Heart right ventricle (tissue), 16 donors: ENCODE data around the gene STK11IP. TPM values are rescaled to one million over a fixed set of nuclear protein-coding genes. Genes with fewer than 3 reads are reported as not detected.
A peak's percentile ranks its signal among the peaks of the same experiment; 100 is the strongest.

Experiments
- ATAC-seq, 8 donors: fragments of 200-7000 bp; cut with Tn5 transposase; one replicate each; pipeline ENCODE4 v1.9.1; 2020; ENCODE audit warnings: mild to moderate bottlenecking in 8 of 8, moderate library complexity in 8 of 8, moderate number of reproducible peaks in 1 of 8
- DNase-seq, 2 donors: peaks; one replicate each; pipeline ENCODE4 v3.0.0-alpha.2; 2020
- H3K27ac ChIP-seq, 10 donors: fragments of 200-600 bp; sonication (generic) in 2 of 10; one replicate each; pipeline versions ENCODE4 v1.5.0 to v1.8.0; 2020 to 2022; ENCODE audit warnings: mild to moderate bottlenecking in 3 of 10
- H3K27me3 ChIP-seq, 7 donors: fragments of 200-600 bp; one replicate each; pipeline ENCODE4 v1.8.0; 2021 to 2022; ENCODE audit warnings: mild to moderate bottlenecking in 2 of 7
- H3K36me3 ChIP-seq, 9 donors: fragments of 200-600 bp; sonication (generic) in 1 of 9; one replicate each; pipeline versions ENCODE4 v1.5.0 to v1.8.0; 2020 to 2022; ENCODE audit warnings: mild to moderate bottlenecking in 2 of 9
- H3K4me1 ChIP-seq, 9 donors: fragments of 200-600 bp; sonication (generic) in 1 of 9; one replicate each; pipeline versions ENCODE4 v1.5.0 to v1.8.0; 2020 to 2022; ENCODE audit warnings: mild to moderate bottlenecking in 4 of 9
- H3K4me3 ChIP-seq, 10 donors: fragments of 200-600 bp; sonication (generic) in 2 of 10; one replicate each; pipeline versions ENCODE4 v1.5.0 to v1.8.0; 2020 to 2022; ENCODE audit warnings: mild to moderate bottlenecking in 7 of 10, moderate library complexity in 2 of 10
- H3K9me3 ChIP-seq, 11 donors: fragments of 200-600 bp in 10 of 11; sonication (generic) in 2 of 11; one replicate each; pipeline versions ENCODE4 v1.5.0 to v1.8.0; 2013 to 2022; ENCODE audit warnings: mild to moderate bottlenecking in 2 of 11, control low read depth in 1 of 11, moderate library complexity in 1 of 11
- WGBS, 2 donors: extraction: QIAGEN DNeasy Blood & Tissue Kit; methylation state at CpG; one replicate each; pipeline ENCODE4 v1.1.7; 2013; ENCODE audit warnings: inconsistent platforms in 1 of 2; 5-methylcytosine and 5-hydroxymethylcytosine counted together
- intact Hi-C, 10 donors: fragments of 100-400 bp; cut with DNase I; formaldehyde crosslinking; loops; one replicate each; pipeline versions ENCODE4 v1.11.1 to v1.14.2; 2022
- polyA plus RNA-seq, 2 donors: library from polyadenylated mRNA; stranded (reverse); fragments of 200-250 nt; gene quantifications; one replicate each; pipeline ENCODE4 v1.2.3, GENCODE V29; 2013
- total RNA-seq, 10 donors: library from RNA; stranded (reverse); fragmentation: NEBNext Ultra II Directional in 3 of 10; extraction: Animal tissue kit (Norgen Biotek cat#: 25700) in 3 of 10; gene quantifications; one replicate each; pipeline versions ENCODE4 v1.2.1 to v1.2.4, GENCODE V29; 2021 to 2023
- TF ChIP-seq, protein P1 (sequence below), 9 donors: fragments of 200-600 bp; sonication (generic) in 2 of 9; IDR thresholded peaks; one replicate each; pipeline versions ENCODE4 v1.5.0 to v1.8.0; 2021 to 2022; ENCODE audit warnings: antibody characterized with exemption in 9 of 9, mild to moderate bottlenecking in 5 of 9, moderate library complexity in 1 of 9
- donor health status: Arrhythmogenic right ventricular cardiomyopathy.
- donor health status: ischemic (EF 13 %, LVEDD 7.1; RV severe dilation, severe dysfunction).
- donor health status: healthy with polysubstance abuse.
- donor health status: DM: no; HTN: yes; CAD: no.
- donor health status: DM: no; HTN: no; CAD: no.
- donor health status: ischemic (EF 25% LVEDD 6.9; RV normal size, moderate dysfunction).
- donor health status: ischemic (EF 25% LVEDD 5.7; RV mildly dilated, moderate dysfunction).
- donor health status: healthy.
- donor health status: DM: yes; HTN: yes; CAD: no.
- donor health status: Ischemic cardiomyopathy.
- donor health status: ischemic (EF 35%, LVEDD 5.7; RV mildly dilated, moderate dysfunction).
- donor health status: nonischemic (EF 11% LVEDD 7.7; RV severe dilation, severe dysfunction).
- donor health status: DM: yes; HTN: yes; CAD: no.
- donor health status: PGD.
- donor health status: ischemic (EF 29% LVEDD 5.4; RV normal size, mild dysfunction).
- donor health status: nonischemic (EF 23%, LVEDD 6.1; RV moderate dilation, normal function).

The STK11IP gene
- total and polyA plus RNA-seq, 12 donors: 7.2 to 27.4 (median 13.4) TPM

GRCh38 chr2:219638217-219638947 is 40.7 kb downstream of the STK11IP start:
- Histone ChIP-seq H3K4me1 (peaks cover 15 to 98% (median 37%) of the 10 kb centered on the region in 9 donors), H3K4me3 (no peak overlapping the region)

GRCh38 chr2:219638948-219639755 is 41.5 kb downstream of the STK11IP start:
- peak in 5 of 8 donors; percentile 7 to 31 (median 14) for ATAC-seq
- H3K27ac ChIP-seq: peak overlapping the region in 9 of 10 donors; percentile 14 to 99 (median 67)
- H3K9me3 ChIP-seq: no peaks in the 10 kb centered on the region
- no peak for DNase-seq
- TF ChIP-seq, protein P1, sequence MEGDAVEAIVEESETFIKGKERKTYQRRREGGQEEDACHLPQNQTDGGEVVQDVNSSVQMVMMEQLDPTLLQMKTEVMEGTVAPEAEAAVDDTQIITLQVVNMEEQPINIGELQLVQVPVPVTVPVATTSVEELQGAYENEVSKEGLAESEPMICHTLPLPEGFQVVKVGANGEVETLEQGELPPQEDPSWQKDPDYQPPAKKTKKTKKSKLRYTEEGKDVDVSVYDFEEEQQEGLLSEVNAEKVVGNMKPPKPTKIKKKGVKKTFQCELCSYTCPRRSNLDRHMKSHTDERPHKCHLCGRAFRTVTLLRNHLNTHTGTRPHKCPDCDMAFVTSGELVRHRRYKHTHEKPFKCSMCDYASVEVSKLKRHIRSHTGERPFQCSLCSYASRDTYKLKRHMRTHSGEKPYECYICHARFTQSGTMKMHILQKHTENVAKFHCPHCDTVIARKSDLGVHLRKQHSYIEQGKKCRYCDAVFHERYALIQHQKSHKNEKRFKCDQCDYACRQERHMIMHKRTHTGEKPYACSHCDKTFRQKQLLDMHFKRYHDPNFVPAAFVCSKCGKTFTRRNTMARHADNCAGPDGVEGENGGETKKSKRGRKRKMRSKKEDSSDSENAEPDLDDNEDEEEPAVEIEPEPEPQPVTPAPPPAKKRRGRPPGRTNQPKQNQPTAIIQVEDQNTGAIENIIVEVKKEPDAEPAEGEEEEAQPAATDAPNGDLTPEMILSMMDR (IDR thresholded peaks at IDR 0.05): no peak
- H3K4me3 ChIP-seq: no peak overlapping the region
- peaks cover 15 to 98% (median 37%) of the 10 kb centered on the region in 9 donors for H3K4me1 ChIP-seq
- intact Hi-C loops: loop anchor here in 1 of 10 donors (10.0 kb wide), 1 partner anchor 74 kb away; no protein-coding TSS in a partner anchor
- 39 to 54% methylated on average over 24 of the region's 24 CpGs for WGBS, 2 donors
- H3K36me3 ChIP-seq: peaks cover 0 to 34% (median 0%) of the 10 kb centered on the region in 9 donors
- H3K27me3 ChIP-seq: no peaks in the 10 kb centered on the region

More at GRCh38 chr2:219638217-219638947, 40.7 kb downstream of the STK11IP start:
- Histone ChIP-seq H3K27ac (peak overlapping the region in 8 of 10 donors; percentile 31 to 99 (median 69)), H3K36me3 (peaks cover 0 to 36% (median 0%) of the 10 kb centered on the region in 9 donors), H3K27me3 (no peaks in the 10 kb centered on the region), H3K9me3 (no peaks in the 10 kb centered on the region)
- TF ChIP-seq, protein P1 (IDR thresholded peaks at IDR 0.05): peak in 5 of 9 donors; percentile 9 to 30 (median 20)
- WGBS, 2 donors: 62 to 65% methylated on average over 17 of the region's 17 CpGs
- intact Hi-C loops: loop anchor here in 1 of 10 donors (10.0 kb wide), 1 partner anchor 74 kb away; no protein-coding TSS in a partner anchor
- ATAC-seq (no peak), DNase-seq (peak in 1 of 2 donors; percentile 12)

DNA sequence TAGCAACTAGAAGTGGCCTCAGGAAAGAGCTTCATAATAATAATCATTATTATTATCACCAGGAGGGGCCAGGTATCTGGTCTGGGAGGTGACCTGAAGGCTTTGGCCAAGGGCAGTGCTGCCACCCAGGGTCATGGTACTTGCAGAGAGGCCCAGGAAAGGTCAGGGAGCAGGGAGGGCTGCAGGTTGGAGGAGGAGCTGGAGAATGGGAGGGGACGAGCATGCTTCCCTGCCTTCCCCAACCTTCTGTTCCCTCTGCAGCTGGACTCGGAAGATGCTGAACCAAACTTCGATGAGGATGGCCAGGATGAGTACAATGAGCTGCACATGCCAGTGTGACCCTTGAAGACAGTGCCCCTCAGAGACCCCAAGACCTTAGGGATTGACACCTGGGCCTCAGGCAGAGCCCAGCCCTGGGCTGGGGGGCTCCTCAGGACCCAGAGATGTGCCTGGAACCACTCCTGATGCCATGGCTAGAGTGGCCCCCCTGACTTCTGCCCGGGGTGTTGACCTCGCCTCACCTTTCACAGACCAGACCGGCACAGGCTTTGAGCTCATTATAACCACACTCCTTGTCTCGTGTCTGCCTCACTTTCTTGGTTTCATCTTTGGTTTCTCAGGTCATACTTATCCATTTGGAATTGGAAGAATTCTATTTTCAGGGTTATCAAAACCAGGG is 43.9 kb downstream of the STK11IP start:
- Histone ChIP-seq H3K36me3 (peaks cover 0 to 26% (median 0%) of the 10 kb centered on the region in 9 donors), H3K27ac (peak overlapping the region in 9 of 10 donors; percentile 20 to 99 (median 85)), H3K4me3 (no peak overlapping the region), H3K4me1 (peaks cover 16 to 98% (median 46%) of the 10 kb centered on the region in 9 donors), H3K9me3 (no peaks in the 10 kb centered on the region), H3K27me3 (no peaks in the 10 kb centered on the region)
- intact Hi-C loops: loop anchor here in 9 of 10 donors (1.0 to 10.0 kb wide), 11 partner anchors 44 to 239 kb away; partner anchors contain the start of genes CHPF (in 6 of the 9), OBSL1 (in 2 of the 9), TMEM198 (in 2 of the 9) and INHA (in 1 of the 9)
- TF ChIP-seq, protein P1 (IDR thresholded peaks at IDR 0.05): no peak
- ATAC-seq: no peak
- 46 to 49% methylated on average over 7 of the region's 7 CpGs for WGBS, 2 donors
- peak in 1 of 2 donors; percentile 3 for DNase-seq
